ENCODE measurements around the gene RFXAP.
A peak's percentile ranks its signal among the peaks of the same experiment; 100 is the strongest.

The RFXAP gene

GRCh38 chr13:36831291-36831690 lies 12.3 kb downstream of the RFXAP start:
- DNase-seq (ENCODE audit: insufficient read length, low spot score) (no peak), FAIRE-seq (no peak)
- TF ChIP-seq, protein P1, sequence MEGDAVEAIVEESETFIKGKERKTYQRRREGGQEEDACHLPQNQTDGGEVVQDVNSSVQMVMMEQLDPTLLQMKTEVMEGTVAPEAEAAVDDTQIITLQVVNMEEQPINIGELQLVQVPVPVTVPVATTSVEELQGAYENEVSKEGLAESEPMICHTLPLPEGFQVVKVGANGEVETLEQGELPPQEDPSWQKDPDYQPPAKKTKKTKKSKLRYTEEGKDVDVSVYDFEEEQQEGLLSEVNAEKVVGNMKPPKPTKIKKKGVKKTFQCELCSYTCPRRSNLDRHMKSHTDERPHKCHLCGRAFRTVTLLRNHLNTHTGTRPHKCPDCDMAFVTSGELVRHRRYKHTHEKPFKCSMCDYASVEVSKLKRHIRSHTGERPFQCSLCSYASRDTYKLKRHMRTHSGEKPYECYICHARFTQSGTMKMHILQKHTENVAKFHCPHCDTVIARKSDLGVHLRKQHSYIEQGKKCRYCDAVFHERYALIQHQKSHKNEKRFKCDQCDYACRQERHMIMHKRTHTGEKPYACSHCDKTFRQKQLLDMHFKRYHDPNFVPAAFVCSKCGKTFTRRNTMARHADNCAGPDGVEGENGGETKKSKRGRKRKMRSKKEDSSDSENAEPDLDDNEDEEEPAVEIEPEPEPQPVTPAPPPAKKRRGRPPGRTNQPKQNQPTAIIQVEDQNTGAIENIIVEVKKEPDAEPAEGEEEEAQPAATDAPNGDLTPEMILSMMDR (IDR thresholded peaks at IDR 0.05; ENCODE audit: insufficient read depth, missing control alignments): no peak

- FAIRE-seq (no peak), DNase-seq (ENCODE audit: insufficient read length, low spot score) (no peak)
- TF ChIP-seq, protein P1 (IDR thresholded peaks at IDR 0.05; ENCODE audit: insufficient read depth, missing control alignments): no peak
Measured at GRCh38 chr13:36834299-36834698, 15.3 kb downstream of the RFXAP start.

- FAIRE-seq: no peak
Measured at GRCh38 chr13:36837354-36838092, 18.5 kb downstream of the RFXAP start.

DNA sequence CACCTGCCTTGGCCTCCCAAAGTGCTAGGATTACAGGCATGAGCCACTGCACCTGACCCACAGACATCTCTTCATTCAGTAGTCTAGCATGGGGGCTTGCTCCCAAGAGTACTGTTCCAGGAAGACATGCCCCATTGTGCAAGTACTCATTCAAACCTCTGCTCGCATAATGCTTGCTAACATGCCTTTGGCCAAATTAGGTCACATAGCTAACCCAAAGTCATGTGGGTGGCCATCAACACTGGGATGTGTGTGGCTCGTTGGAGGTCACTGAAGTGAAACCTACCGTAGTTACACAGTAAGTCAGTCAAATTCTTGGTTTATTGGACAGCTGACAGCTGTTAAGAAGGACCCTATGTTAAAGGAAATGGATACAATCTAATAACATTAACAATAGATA lies 20.3 kb downstream of the RFXAP start:
- no peak for DNase-seq (ENCODE audit: insufficient read length, low spot score)
- FAIRE-seq: no peak

More at GRCh38 chr13:36837354-36838092, 18.5 kb downstream of the RFXAP start:
- no peak for DNase-seq (ENCODE audit: insufficient read length, low spot score)
- TF ChIP-seq, protein P1 (IDR thresholded peaks at IDR 0.05; ENCODE audit: insufficient read depth, missing control alignments): no peak

GRCh38 chr13:36839981-36840380 lies 21.0 kb downstream of the RFXAP start:
- DNase-seq (ENCODE audit: insufficient read length, low spot score): no peak
- TF ChIP-seq, protein P1 (IDR thresholded peaks at IDR 0.05; ENCODE audit: insufficient read depth, missing control alignments): no peak
- FAIRE-seq: peak; percentile 82

More for the DNA sequence above, 20.3 kb downstream of the RFXAP start:
- TF ChIP-seq, protein P1 (IDR thresholded peaks at IDR 0.05; ENCODE audit: insufficient read depth, missing control alignments): no peak

DNA sequence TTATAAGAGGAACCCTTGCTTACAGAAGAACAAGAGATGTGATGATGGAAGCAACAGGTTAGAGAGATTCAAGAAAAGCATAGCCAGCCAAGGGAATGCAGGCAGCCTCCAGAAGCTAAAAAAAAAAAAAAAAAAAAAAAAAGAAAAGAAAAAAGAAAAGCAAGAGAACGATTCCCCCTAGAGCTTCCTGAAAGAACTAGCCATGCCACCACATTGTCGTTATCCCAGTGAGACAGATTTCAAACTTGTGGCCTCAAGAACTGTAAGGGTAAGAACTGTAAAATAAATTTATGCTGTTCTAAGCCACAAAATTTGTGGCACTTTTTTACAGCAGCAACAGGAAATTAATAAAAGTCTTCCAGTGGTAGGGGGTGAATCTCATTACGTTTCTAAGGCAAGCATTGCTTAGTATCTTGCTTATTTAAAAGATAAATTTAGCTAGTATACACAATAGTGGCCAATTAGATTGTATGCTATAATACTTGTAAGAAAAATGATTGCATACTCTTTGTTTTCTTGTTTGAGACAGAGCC lies 21.8 kb downstream of the RFXAP start:
- FAIRE-seq: no peak
- DNase-seq (ENCODE audit: insufficient read length, low spot score): no peak
- TF ChIP-seq, protein P1 (IDR thresholded peaks at IDR 0.05; ENCODE audit: insufficient read depth, missing control alignments): no peak

DNA sequence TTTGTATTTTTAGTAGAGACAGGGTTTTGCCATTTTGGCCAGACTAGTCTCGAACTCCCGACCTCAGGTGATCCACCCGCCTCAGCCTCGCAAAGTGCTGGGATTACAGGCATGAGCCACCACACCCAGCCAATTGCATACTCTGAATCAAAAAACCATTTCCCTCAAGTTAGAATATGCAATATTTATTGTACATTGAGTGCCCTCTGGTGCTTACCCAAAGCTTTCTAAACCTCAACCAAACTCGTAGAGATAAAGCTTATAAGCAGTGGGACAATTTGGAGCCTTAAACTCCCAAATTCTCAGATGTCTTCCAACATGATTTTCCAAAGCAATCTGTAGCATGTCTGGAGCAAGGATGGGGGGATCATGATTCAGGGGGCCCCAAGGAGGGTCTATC lies 22.4 kb downstream of the RFXAP start:
- FAIRE-seq (no peak), DNase-seq (ENCODE audit: insufficient read length, low spot score) (no peak)
- TF ChIP-seq, protein P1 (IDR thresholded peaks at IDR 0.05; ENCODE audit: insufficient read depth, missing control alignments): peak; percentile 4
